CD4-positive, alpha-beta T cell treated with Interleukin-17A for 4 hours (primary cell): ENCODE measurements around the gene CNOT3.
"Not testable (repeated sequence)": the region's sequence is repeated elsewhere in the genome, so short reads cannot be mapped to it uniquely, and the experiment has no call there.

Experiments used
- DNase-seq: peaks from one replicate; pipeline ENCODE4 v3.0.0-alpha.2; 2020; ENCODE audit warnings: mixed read lengths

The CNOT3 gene

DNA sequence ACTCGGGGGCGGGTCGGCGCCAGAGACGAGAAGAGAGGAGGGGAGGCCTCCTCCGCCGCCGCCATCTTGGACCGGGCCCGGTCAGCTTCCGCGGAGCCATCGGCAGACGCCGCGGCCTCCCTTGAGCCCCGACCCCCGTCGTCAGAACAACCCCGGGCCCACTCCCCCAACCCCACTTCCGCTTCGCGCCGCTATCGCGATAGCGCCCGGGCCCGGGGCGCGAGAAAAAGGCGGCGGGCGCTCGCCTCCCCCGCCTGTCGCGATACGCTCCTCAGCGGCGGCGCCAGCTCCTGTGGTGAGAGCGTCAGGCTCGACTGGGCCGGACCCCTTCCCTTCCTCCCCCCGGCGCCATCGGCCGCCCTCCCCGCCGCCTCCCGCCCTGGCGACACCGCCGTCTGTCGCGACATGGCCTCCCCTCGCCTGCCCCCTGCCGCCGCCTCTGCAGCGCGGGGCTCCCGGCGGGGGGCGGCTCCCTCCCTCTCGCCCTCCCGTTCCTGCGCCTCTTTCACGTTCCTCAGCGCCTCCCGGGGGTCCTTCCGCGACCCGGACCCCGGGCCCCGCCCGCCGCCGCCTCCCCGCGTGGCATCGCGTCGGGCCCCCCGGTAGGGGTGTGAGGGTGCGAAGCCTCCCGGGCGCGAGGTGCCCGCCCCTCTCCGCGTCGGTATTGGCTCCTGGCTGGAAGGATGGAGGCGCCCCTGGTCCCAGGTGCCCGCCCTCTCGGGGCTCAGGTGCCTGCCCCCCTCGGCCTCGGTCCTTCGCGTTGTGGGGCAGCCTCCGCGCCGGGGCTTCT is at the start of gene CNOT3:
Gene CNOT3 (plus strand): TSS at position 64 of the 790 bp plus-strand sequence. CDS start 5,217 bp downstream, outside the sequence.
- peak; percentile 34 for DNase-seq

GRCh38 chr19:54094426-54095000 is 43.0 kb upstream of the CNOT3 start:
- no peak for DNase-seq

GRCh38 chr19:54095136-54095858 is 42.3 kb upstream of the CNOT3 start:
- no peak for DNase-seq

DNA sequence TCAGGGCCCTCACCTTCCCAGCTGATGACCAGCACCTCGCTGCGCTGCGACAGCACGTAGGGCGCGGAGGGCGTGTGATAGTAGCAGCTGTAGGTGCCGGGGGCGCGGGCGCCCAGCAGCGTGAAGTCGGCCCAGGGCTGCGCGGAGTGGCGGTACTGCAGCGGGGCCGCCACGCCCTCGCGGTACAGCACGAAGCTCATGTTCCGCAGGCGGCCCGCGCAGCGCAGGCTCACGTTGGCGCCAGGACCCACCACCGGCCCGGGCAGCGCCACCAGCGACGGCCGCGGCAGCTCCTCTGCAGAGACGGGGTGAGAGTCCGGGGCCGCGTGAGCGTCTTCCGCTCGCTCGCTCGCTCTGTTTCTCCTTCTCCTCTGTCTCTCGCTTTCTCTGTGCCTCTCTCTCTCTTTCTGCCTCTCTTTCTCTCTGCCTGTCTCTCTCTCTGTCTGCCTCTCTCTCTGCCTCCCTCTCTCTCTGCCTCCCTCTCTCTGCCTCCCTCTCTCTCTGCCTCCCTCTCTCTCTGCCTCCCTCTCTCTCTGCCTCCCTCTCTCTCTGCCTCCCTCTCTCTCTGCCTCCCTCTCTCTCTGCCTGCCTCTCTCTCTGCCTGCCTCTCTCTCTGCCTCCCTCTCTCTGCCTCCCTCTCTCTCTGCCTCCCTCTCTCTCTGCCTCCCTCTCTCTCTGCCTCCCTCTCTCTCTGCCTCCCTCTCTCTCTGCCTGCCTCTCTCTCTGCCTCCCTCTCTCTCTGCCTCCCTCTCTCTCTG is 41.5 kb upstream of the CNOT3 start:
- peak; percentile 72 for DNase-seq

- peak; percentile 28 for DNase-seq
These were observed 40.9 kb upstream of the CNOT3 start for GRCh38 chr19:54096617-54097106.

GRCh38 chr19:54099190-54099902 is 38.2 kb upstream of the CNOT3 start:
- DNase-seq, result no peak

GRCh38 chr19:54099903-54100255 is 37.7 kb upstream of the CNOT3 start:
- DNase-seq, result not testable (repeated sequence)

DNA sequence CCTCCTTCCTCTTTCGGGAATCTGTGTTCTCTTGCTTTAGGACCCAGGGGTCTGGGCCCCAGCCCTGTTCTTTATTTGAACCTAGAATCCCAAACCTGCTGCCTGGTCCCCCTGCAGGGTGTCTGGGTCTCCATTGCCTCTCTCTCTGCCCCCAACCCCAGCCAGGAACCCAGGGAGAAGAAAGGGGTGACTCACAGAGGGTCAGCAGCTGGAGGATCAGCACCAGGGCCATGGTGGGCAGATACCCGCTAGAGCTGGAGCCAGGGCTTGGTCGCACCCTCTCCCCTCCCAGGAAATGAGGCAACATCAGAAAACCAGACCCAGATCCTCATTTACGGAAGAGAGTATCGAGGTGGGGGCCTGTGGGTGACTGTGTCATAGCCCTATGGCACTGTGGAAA is 37.0 kb upstream of the CNOT3 start, which contains the start of gene OSCAR:
Gene OSCAR (minus strand): TSS at position 243 of the 400 bp plus-strand sequence. CDS start 11 bp downstream, at position 232.
- DNase-seq, result no peak

GRCh38 chr19:54102421-54103169 is 35.0 kb upstream of the CNOT3 start, which contains the start of gene NDUFA3:
TSS of gene NDUFA3 (plus strand) at chr19:54102855. CDS start at chr19:54102879, 24 bp downstream.
- DNase-seq, result peak; percentile 97

DNA sequence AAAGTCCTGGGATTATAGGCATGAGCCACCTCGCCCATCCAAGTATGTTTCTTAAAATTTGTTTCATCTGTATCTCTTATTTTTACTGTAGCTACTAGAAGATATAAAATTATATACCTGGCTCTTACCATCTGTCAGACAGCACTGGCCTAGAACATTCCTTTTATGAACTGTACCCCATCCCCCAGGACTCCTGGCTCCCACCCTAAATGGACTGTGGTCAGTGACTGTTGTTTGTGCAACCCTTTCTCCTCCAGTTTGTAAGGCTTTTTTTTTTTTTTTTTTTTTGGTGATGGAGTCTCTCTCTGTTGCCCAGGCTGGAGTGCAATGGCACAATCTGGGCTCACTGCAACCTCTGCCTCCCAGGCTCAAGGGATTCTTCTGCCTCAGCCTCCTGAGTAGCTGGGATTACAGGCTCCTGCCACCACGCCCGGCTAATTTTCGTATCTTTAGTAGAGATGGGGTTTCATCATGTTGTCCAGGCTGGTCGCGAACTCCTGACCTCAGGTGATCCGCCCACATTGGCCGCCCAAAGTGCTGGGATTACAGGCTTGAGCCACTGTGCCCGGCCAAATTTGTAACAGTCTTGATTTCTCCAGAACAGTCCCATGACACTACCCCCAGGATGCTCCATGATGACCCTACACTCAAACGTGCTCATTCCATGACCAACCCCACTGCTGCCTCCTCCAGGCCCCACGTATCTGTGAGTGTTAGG is 32.4 kb upstream of the CNOT3 start:
- no peak for DNase-seq

GRCh38 chr19:54105796-54106195 is 31.8 kb upstream of the CNOT3 start:
- DNase-seq, result no peak

- no peak for DNase-seq
These were observed 30.8 kb upstream of the CNOT3 start for GRCh38 chr19:54106716-54107115.

- no peak for DNase-seq
These were observed 29.6 kb upstream of the CNOT3 start for GRCh38 chr19:54107876-54108490.

- no peak for DNase-seq
These were observed 29.1 kb upstream of the CNOT3 start for GRCh38 chr19:54108496-54108895.

DNA sequence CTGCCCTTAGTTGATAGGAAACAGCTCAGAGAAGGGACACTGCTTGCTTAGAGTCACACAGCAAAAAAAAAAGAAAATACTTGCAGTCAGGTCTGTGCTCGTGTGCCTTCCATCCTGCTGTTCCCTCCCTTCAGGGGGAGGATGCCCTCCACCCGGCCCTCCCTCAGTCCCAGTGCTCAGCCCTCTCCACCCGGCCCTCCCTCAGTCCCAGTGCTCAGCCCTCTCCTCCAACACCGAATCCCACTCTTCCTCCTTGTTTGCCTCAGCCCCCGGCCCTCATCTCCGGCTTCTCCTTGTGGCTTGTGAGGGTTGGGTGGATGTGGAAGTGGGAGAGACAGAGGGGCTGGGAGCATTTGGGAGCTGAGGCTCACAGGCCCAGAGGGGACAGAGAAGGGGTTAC is 27.9 kb upstream of the CNOT3 start:
- no peak for DNase-seq

DNA sequence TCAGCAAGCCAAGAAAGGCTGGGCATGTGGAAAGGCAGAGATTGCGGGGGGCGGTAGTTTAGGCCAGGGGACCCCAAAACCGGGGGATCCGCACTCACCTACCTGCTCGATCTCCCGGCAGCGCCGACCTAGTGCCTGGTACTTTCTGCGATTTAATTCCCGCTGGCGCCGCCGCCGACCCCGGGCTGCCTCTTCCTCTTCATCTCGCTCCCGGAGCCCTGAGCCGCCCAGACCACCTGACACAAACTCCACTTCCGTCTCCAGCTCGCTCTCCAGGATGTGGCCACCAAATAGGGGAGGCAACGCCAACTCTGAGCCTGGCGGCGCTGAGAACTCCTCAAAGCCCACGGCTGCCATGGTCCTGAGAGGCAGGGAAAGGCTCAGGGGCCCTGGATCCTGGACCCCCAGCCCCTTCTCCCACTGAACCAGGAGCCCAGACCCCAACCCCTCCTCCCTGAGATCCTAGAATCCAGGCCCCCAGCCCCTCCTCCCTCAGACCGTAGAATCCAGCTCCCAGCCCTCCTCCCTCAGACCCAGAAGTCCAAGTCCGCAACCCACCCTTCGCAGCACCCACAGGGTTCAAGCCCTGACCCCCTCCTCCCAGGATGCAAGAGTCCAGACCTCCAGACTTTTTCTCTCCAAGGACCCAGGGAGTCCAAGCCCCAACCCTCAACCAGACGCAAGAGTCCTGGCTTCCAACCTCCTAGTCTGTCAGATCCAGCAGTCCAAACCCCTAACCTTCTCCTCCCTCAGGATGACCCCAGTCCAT is 23.0 kb upstream of the CNOT3 start:
- peak; percentile 66 for DNase-seq

GRCh38 chr19:54115109-54116063 is 22.2 kb upstream of the CNOT3 start, which contains the start of the genes PRPF31 and TFPT:
TSS of gene PRPF31 (plus strand) at chr19:54115754. CDS start at chr19:54118279, 2,525 bp downstream.
TSS of gene TFPT (minus strand) at chr19:54115657. CDS start at chr19:54115269, 388 bp downstream.
- DNase-seq, result peak; percentile 96

DNA sequence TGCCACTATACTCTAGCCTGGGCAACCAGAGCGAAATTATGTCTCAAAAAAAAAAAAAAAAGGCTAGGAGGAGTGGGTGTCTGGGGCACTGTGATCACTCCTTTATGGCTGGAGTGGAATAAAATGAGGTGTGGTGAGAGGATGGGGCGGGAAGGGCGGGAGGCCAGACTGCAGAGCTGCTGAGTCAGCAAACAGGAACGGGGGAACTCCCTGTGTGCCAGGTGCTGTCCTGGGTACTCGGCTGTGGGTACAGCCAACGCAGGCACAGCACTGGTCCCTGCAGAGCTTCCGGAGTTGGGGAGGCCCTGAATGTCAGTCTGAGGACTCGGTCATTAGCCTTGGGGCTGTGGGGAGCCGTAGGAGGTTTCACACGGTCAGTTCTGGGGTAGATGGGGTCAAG is 16.3 kb upstream of the CNOT3 start:
- no peak for DNase-seq
